Activated naive CD8-positive, alpha-beta T cell treated with anti-CD3 and anti-CD28 coated beads, Interleukin-2, amount 10 ng/mL, durations not matched to agents 7 days and 5 days (primary cell): ENCODE measurements around the gene PILRB. TPM values are rescaled to one million over a fixed set of nuclear protein-coding genes. Genes with fewer than 3 reads are reported as not detected.

Source experiments
- ATAC-seq: fragments of 150-1000 bp; cut with Tn5 transposase; one replicate; pipeline ENCODE4 v1.10.0; 2021; ENCODE audit warnings: low read depth, moderate library complexity
- POLR2A ChIA-PET: fragments of 350-600 bp; sonication (Branson Sonifier 250); formaldehyde crosslinking; loops from one replicate; lab custom pipeline; 2021; ENCODE audit warnings: antibody characterized with exemption; lab: Charles Lee
- DNase-seq: peaks from one replicate; pipeline ENCODE4 v3.0.0; 2021
- H3K27ac Mint-ChIP-seq: one replicate; pipeline ENCODE4 v1.8.0; 2022; ENCODE audit warnings: mild to moderate bottlenecking, mixed read lengths
- H3K27me3 Mint-ChIP-seq: one replicate; pipeline ENCODE4 v1.8.0; 2022; ENCODE audit warnings: mild to moderate bottlenecking, moderate library complexity, mixed read lengths
- H3K36me3 Mint-ChIP-seq: one replicate; pipeline ENCODE4 v1.8.0; 2021; ENCODE audit warnings: mild to moderate bottlenecking, mixed read lengths
- H3K4me1 Mint-ChIP-seq: one replicate; pipeline ENCODE4 v1.8.0; 2021; ENCODE audit warnings: mixed read lengths
- H3K4me3 Mint-ChIP-seq: one replicate; pipeline ENCODE4 v1.8.0; 2022; ENCODE audit warnings: mild to moderate bottlenecking, moderate library complexity, mixed read lengths
- H3K9me3 Mint-ChIP-seq: one replicate; pipeline ENCODE4 v1.8.0; 2021; ENCODE audit warnings: mixed read lengths
- total RNA-seq, 2 experiments: library from RNA; stranded (reverse); gene quantifications; one replicate each; pipeline ENCODE4 v1.2.3, GENCODE V29; 2021

The PILRB gene
- total RNA-seq, 2 experiments from 2014 or later, result 91.3 to 96.4 TPM

- Mint-ChIP-seq H3K27ac (no peak overlapping the region), H3K9me3 (no peaks in the 10 kb centered on the region)
Observed at GRCh38 chr7:100406767-100407166, 48.9 kb downstream of the PILRB start.

DNA sequence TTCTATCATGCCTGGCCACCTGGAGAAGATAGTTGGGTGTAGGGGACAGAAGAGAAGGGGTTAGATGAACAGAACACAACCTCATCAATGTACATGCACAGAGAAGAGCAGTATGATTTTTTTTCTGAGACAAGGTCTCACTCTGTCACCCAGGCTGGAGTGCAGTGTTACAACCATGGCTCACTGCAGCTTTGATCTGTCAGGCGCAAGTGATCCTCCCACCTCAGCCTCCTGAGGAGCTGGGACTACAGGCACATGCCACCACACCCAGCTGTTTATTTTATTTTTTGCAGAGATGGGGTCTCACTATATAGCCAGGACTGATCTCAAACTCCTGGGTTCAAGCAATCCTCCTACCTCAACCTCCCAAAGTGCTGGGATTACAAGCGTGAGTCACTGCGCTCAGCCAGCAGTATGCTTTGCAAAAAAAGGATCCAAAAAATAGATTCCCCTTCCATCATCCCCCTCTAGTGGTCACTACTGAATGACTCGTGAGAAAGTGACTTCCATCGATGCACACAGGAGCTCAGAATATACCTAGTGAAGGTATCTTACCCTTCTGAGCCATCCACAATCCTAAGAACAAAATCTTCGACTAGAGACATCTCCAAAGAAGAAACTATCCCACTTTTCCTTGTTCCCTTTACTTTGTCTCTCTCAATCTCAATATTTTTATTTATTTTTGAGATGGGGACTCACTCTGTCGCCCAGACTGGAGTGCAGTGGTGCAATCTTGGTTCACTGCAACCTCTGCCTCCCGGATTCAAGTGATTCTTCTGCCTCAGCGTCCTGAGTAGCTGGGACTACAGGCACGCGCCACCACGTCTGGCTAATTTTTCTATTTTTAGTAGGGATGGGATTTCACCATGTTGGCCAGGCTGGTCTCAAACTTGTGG, 49.6 kb downstream of the PILRB start:
- Mint-ChIP-seq H3K9me3 (no peaks in the 10 kb centered on the region), H3K27me3 (peaks cover 5% of the 10 kb centered on the region), H3K4me3 (no peak overlapping the region), H3K27ac (no peak overlapping the region), H3K4me1 (peaks cover 4% of the 10 kb centered on the region), H3K36me3 (no peaks in the 10 kb centered on the region)
- DNase-seq (no peak), ATAC-seq (peak; percentile 80)
- POLR2A ChIA-PET, result interaction anchor here (0.5 to 1.3 kb wide), 4 partner anchors 9 to 31 kb away, joined by 3 to 4 read pairs (median 3); no protein-coding TSS in a partner anchor

More at GRCh38 chr7:100406767-100407166, 48.9 kb downstream of the PILRB start:
- Mint-ChIP-seq H3K27me3 (peaks cover 4% of the 10 kb centered on the region), H3K36me3 (no peaks in the 10 kb centered on the region), H3K4me3 (no peak overlapping the region), H3K4me1 (no peaks in the 10 kb centered on the region)
- no peak for DNase-seq
- POLR2A ChIA-PET, result interaction anchor here (1.0 to 1.3 kb wide), 2 partner anchors 25 to 28 kb away, joined by 3 to 4 read pairs; no protein-coding TSS in a partner anchor
- ATAC-seq, result no peak

DNA sequence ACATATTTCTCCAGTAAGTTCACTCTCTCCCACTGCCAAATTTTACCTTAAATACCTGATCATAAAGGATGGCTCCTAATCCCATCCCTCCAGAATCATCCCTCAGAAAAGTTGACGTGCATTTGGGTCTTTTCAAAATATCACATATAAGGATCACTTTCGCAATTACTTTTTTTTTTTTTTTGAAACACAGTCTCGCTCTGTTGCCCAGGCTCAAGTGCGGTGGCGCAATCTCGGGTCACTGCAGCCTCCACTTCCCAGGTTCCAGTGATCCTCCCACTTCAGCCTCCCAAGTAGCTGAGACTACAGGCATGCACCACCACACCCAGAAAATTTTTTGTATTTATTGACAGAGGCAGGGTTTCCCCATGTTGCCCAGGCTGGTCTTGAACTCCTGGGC, 53.2 kb downstream of the PILRB start:
- Mint-ChIP-seq H3K36me3 (no peaks in the 10 kb centered on the region), H3K27me3 (peaks cover 2% of the 10 kb centered on the region), H3K4me3 (no peak overlapping the region), H3K9me3 (no peaks in the 10 kb centered on the region), H3K4me1 (peaks cover 14% of the 10 kb centered on the region), H3K27ac (no peak overlapping the region)
- ATAC-seq (no peak), DNase-seq (no peak)
- POLR2A ChIA-PET, result no interaction called here

DNA sequence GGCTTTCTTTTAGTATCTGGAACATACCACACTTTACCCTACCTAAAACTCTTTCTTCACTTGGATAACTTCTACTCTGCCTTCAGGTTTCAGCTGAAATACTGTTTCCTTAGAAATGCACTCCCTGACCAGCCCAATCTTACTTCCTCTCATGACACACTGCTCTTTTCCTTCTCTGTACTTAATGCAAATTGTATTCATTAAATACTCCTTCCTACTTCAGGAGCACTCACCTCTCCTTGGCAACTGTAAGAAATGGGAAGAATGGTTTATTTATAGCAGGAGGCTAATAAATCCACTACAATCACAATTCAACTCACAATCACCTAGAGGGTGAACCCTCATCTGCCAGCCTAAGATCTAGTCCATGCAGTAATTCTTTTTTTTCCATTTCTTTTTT, 55.4 kb downstream of the PILRB start:
- Mint-ChIP-seq H3K9me3 (no peaks in the 10 kb centered on the region), H3K4me3 (peak overlapping the region; percentile 2), H3K27ac (peak overlapping the region; percentile 26), H3K27me3 (peaks cover 2% of the 10 kb centered on the region), H3K36me3 (no peaks in the 10 kb centered on the region), H3K4me1 (peaks cover 14% of the 10 kb centered on the region)
- ATAC-seq (peak; percentile 50), DNase-seq (no peak)
- POLR2A ChIA-PET, result interaction anchor here (1.1 to 5.8 kb wide), 2 partner anchors 16 to 31 kb away, joined by 3 to 24 read pairs; partner anchors contain the start of genes MEPCE and ZCWPW1

DNA sequence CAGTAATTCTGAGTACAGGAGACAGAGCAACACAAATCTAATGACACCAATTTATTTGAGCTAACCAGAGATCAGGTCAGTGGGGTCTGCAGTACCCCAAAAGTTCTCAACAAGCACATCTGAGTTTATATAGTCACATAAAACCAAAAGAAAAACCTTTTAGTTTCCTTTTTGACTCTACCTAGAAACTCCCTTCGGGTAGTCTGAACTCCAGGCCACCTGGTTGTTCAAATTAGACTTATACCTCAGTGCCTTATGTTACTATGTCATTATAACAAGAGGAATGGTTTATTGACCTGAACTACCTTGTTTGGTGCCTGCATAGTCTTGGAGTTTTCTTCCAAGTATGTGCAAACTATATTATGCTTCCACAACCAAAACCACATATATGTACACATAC, 56.0 kb downstream of the PILRB start:
- Mint-ChIP-seq H3K4me3 (no peak overlapping the region), H3K4me1 (peaks cover 14% of the 10 kb centered on the region), H3K27me3 (peaks cover 2% of the 10 kb centered on the region), H3K27ac (peak overlapping the region; percentile 6), H3K9me3 (no peaks in the 10 kb centered on the region), H3K36me3 (no peaks in the 10 kb centered on the region)
- POLR2A ChIA-PET, result interaction anchor here (1.1 to 5.8 kb wide), 2 partner anchors 15 to 30 kb away, joined by 3 to 24 read pairs; partner anchors contain the start of genes MEPCE and ZCWPW1
- no peak for DNase-seq
- peak; percentile 65 for ATAC-seq

DNA sequence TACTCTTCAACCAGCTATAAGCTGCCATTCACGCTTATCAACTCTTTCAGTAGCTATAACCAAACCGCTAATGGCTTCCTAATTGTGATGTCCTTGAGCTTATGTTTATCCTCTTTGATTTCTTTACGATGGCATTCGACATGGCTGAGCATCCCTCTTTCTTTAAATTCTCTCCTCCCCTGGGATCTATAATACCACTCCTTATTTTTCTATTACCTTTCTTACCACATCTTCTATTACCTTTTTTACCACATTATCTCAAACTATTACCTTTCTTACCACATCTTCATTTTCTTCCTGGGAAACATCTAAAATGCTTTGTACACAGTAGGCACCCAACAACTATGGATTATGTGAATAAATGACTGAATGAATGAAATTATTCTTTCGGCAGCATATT, 57.5 kb downstream of the PILRB start:
- POLR2A ChIA-PET, result interaction anchor here (0.9 to 5.8 kb wide), 2 partner anchors 8 to 14 kb away, joined by 3 to 24 read pairs; partner anchors contain the start of genes MEPCE and ZCWPW1
- Mint-ChIP-seq H3K27ac (no peak overlapping the region), H3K4me3 (no peak overlapping the region), H3K4me1 (peaks cover 14% of the 10 kb centered on the region), H3K27me3 (peaks cover 2% of the 10 kb centered on the region), H3K36me3 (no peaks in the 10 kb centered on the region), H3K9me3 (no peaks in the 10 kb centered on the region)
- DNase-seq (no peak), ATAC-seq (no peak)

Other genes starting within 250 kb of the PILRB start
- 10 to 100 TPM; 63.7 to 65.9 TPM for gene TAF6, start 238.8 kb upstream of the PILRB start, total RNA-seq
- 10 to 100 TPM; 52.4 to 58.3 TPM for gene CNPY4, start 238.5 kb upstream of the PILRB start, total RNA-seq
- gene MBLAC1, start 231.2 kb upstream of the PILRB start, total RNA-seq, result 1 to 10 TPM; 4.8 to 6.5 TPM
- 100 to 1,000 TPM; 170 to 175 TPM for gene LAMTOR4, start 209.2 kb upstream of the PILRB start, total RNA-seq
- 10 to 100 TPM; 52.0 to 58.4 TPM for gene TRAPPC14, start 199.4 kb upstream of the PILRB start, total RNA-seq
- 1 to 10 TPM; 6.7 to 6.9 TPM for gene GAL3ST4, start 189.5 kb upstream of the PILRB start, total RNA-seq
- gene GPC2, start 180.7 kb upstream of the PILRB start, total RNA-seq, result 10 to 100 TPM; 12.6 to 13.0 TPM
- 10 to 100 TPM; 31.1 to 38.8 TPM for gene STAG3, start 180.2 kb upstream of the PILRB start, total RNA-seq
- gene PVRIG, start 138.2 kb upstream of the PILRB start, total RNA-seq, result 10 to 100 TPM; 86.1 to 86.2 TPM
- gene SPDYE3, start 50.4 kb upstream of the PILRB start, total RNA-seq, result not detected
- 1 to 10 TPM; 4.1 to 5.1 TPM for gene PILRA, start 15.4 kb downstream of the PILRB start, total RNA-seq
- 1 to 10 TPM; 6.2 to 6.5 TPM for gene ZCWPW1, start 70.6 kb downstream of the PILRB start, total RNA-seq
- gene MEPCE, start 71.7 kb downstream of the PILRB start, total RNA-seq, result 10 to 100 TPM; 48.5 to 49.0 TPM
- gene PPP1R35, start 78.4 kb downstream of the PILRB start, total RNA-seq, result 10 to 100 TPM; 84.4 to 93.6 TPM
- 1 to 10 TPM; 3.5 to 5.9 TPM for gene SPACDR, start 106.1 kb downstream of the PILRB start, total RNA-seq
- 100 to 1,000 TPM; 157 to 159 TPM for gene TSC22D4, start 121.1 kb downstream of the PILRB start, total RNA-seq
- under 1 TPM; 0.42 to 0.54 TPM for gene NYAP1, start 125.8 kb downstream of the PILRB start, total RNA-seq
- gene AGFG2, start 181.1 kb downstream of the PILRB start, total RNA-seq, result 10 to 100 TPM; 51.6 to 54.7 TPM
- gene SAP25, start 215.8 kb downstream of the PILRB start, total RNA-seq, result 10 to 100 TPM; 54.3 to 57.6 TPM
- 100 to 1,000 TPM; 239 to 258 TPM for gene LRCH4, start 228.0 kb downstream of the PILRB start, total RNA-seq
- gene FBXO24, start 228.2 kb downstream of the PILRB start, total RNA-seq, result 1 to 10 TPM; 1.1 to 1.2 TPM
- gene PCOLCE, start 244.2 kb downstream of the PILRB start, total RNA-seq, result 10 to 100 TPM; 14.4 to 16.4 TPM